B cell (primary cell): ENCODE results near the gene LNPK. TPM values are rescaled to one million over a fixed set of nuclear protein-coding genes. Genes with fewer than 3 reads are reported as not detected.

Experiments used
- ATAC-seq: fragments of 200-7000 bp; cut with Tn5 transposase; one replicate; pipeline ENCODE4 v1.10.0; 2021; ENCODE audit warnings: low read depth, mild to moderate bottlenecking, moderate number of reproducible peaks, moderate library complexity
- CTCF ChIA-PET: fragments of 350-600 bp; sonication (Branson Sonifier 250); formaldehyde crosslinking; loops from one replicate; lab custom pipeline; 2021; ENCODE audit warnings: antibody characterized with exemption, inconsistent platforms; lab: Charles Lee
- POLR2A ChIA-PET: fragments of 350-600 bp; sonication (Branson Sonifier 250); formaldehyde crosslinking; loops from one replicate; lab custom pipeline; 2021; ENCODE audit warnings: antibody characterized with exemption; lab: Charles Lee
- DNase-seq: peaks from one replicate; pipeline ENCODE4 v3.0.0; 2013
- H2AFZ ChIP-seq: 2 replicates; pipeline ENCODE4 v1.6.1; 2012; ENCODE audit warnings: mild to moderate bottlenecking, low read depth, low read length; ENCODE audit not compliant: insufficient read depth, poor library complexity, severe bottlenecking
- H3K27ac ChIP-seq, 2 donors: 1 replicate in 1 of 2; 2 replicates in 1 of 2; pipeline ENCODE4 v1.5.1; 2012 to 2013; ENCODE audit warnings: low read length in 2 of 2, mild to moderate bottlenecking in 2 of 2, moderate library complexity in 1 of 2
- H3K27me3 ChIP-seq, 4 experiments: fragments of 200-600 bp in 1 of 4; sonication (generic) in 1 of 4; replicated peaks in 1 of 4; 1 replicate in 2 of 4; 2 replicates in 2 of 4; pipeline versions ENCODE4 v1.6.1 to v1.7.0; 2013 to 2016; ENCODE audit warnings: low read length in 3 of 4, mild to moderate bottlenecking in 2 of 4, mixed read lengths in 1 of 4, moderate library complexity in 1 of 4; ENCODE audit not compliant: insufficient read depth in 4 of 4, control insufficient read depth in 3 of 4; ENCODE audit errors: control extremely low read depth in 1 of 4
- H3K36me3 ChIP-seq, 2 experiments: replicated peaks in 1 of 2; 1 replicate in 1 of 2; 2 replicates in 1 of 2; pipeline versions ENCODE4 v1.6.1 to v1.7.1; 2013; ENCODE audit warnings: low read length in 1 of 2; ENCODE audit not compliant: insufficient read depth in 2 of 2, control insufficient read depth in 1 of 2; ENCODE audit errors: control extremely low read depth in 1 of 2, extremely low read depth in 1 of 2
- H3K4me1 ChIP-seq, 2 donors: fragments of 200-600 bp in 1 of 2; sonication (generic) in 1 of 2; 1 replicate in 1 of 2; 2 replicates in 1 of 2; pipeline versions ENCODE4 v1.5.1 to v1.6.1; 2013 to 2017; ENCODE audit warnings: low read length in 2 of 2; ENCODE audit not compliant: control insufficient read depth in 2 of 2, insufficient read depth in 2 of 2
- H3K4me2 ChIP-seq: replicated peaks from 2 replicates; pipeline ENCODE3; 2012; ENCODE audit warnings: mild to moderate bottlenecking, low read depth, low read length; ENCODE audit not compliant: poor library complexity, severe bottlenecking
- H3K4me3 ChIP-seq, 5 experiments: fragments of 200-600 bp in 1 of 5; sonication (generic) in 1 of 5; 1 replicate in 3 of 5; 2 replicates in 2 of 5; pipeline versions ENCODE4 v1.5.1 to v1.7.0; 2011 to 2016; ENCODE audit warnings: low read length in 4 of 5, mild to moderate bottlenecking in 4 of 5, low read depth in 2 of 5, control low read depth in 1 of 5, moderate library complexity in 1 of 5; ENCODE audit not compliant: insufficient read depth in 1 of 5; ENCODE audit errors: control extremely low read depth in 1 of 5, extremely low read depth in 1 of 5
- H3K79me2 ChIP-seq: fragments of 200-600 bp; sonication (generic); one replicate; pipeline ENCODE4 v1.6.0; 2016; ENCODE audit warnings: low read length; ENCODE audit not compliant: control insufficient read depth, insufficient read depth
- H3K9ac ChIP-seq: fragments of 200-600 bp; sonication (generic); 2 replicates; pipeline ENCODE4 v1.6.1; 2017; ENCODE audit warnings: mild to moderate bottlenecking, low read length, moderate library complexity
- H3K9me3 ChIP-seq, 3 donors: one replicate each; pipeline versions ENCODE4 v1.6.1 to v1.7.1; 2013; ENCODE audit warnings: low read length in 2 of 3; ENCODE audit not compliant: control insufficient read depth in 2 of 3, insufficient read depth in 1 of 3; ENCODE audit errors: control extremely low read depth in 1 of 3
- H4K20me1 ChIP-seq: 2 replicates; pipeline ENCODE4 v1.6.0; 2012; ENCODE audit warnings: mild to moderate bottlenecking, low read length; ENCODE audit not compliant: insufficient read depth, control insufficient read depth, poor library complexity, severe bottlenecking
- H3K27ac Mint-ChIP-seq: one replicate; pipeline ENCODE4 v1.8.0; 2021; ENCODE audit warnings: mixed read lengths
- H3K27me3 Mint-ChIP-seq: one replicate; pipeline ENCODE4 v1.8.0; 2021; ENCODE audit warnings: mixed read lengths
- H3K4me1 Mint-ChIP-seq: one replicate; pipeline ENCODE4 v1.8.0; 2021; ENCODE audit warnings: mixed read lengths
- H3K4me3 Mint-ChIP-seq: one replicate; pipeline ENCODE4 v1.8.0; 2021; ENCODE audit warnings: mixed read lengths
- H3K9me3 Mint-ChIP-seq: one replicate; pipeline ENCODE4 v1.8.0; 2022; ENCODE audit warnings: mixed read lengths; ENCODE audit not compliant: insufficient read depth
- EZH2 ChIP-seq: IDR thresholded peaks from 2 replicates; pipeline ENCODE4 v1.6.1; 2012; ENCODE audit warnings: borderline replicate concordance, low read depth, mild to moderate bottlenecking, moderate library complexity, low read length; ENCODE audit not compliant: insufficient read depth, poor library complexity, severe bottlenecking
- WGBS: methylation state at CpG from one replicate; pipeline ENCODE4 v1.1.5; 2013; ENCODE audit warnings: missing lambda C conversion rate; ENCODE audit not compliant: insufficient coverage; 5-methylcytosine and 5-hydroxymethylcytosine counted together
- intact Hi-C: fragments of 100-400 bp; cut with micrococcal nuclease; formaldehyde crosslinking; loops from one replicate; pipeline ENCODE4 v1.10.0; 2022
- polyA plus RNA-seq: library from polyadenylated mRNA; depleted of rRNA; stranded (reverse); fragments of >200 nt; gene quantifications from 2 replicates; pipeline ENCODE4 v1.2.3, GENCODE V29; 2012
- total RNA-seq, 2 donors: library from RNA; stranded (reverse); fragments of 120-200 nt in 1 of 2; gene quantifications; 1 replicate in 1 of 2; 2 replicates in 1 of 2; pipeline versions ENCODE4 v1.2.3 to v1.2.4, GENCODE V29; 2013 to 2022
- TF ChIP-seq, protein P1 (sequence below): fragments of 200-600 bp; IDR thresholded peaks from one replicate; pipeline ENCODE4 v1.8.0; 2022; ENCODE audit warnings: antibody characterized with exemption, mild to moderate bottlenecking

Gene LNPK
- total and polyA plus RNA-seq, 2 donors (not counting 1 experiment from before 2014, with no cell fraction given), result 3.2 to 15.9 TPM

DNA sequence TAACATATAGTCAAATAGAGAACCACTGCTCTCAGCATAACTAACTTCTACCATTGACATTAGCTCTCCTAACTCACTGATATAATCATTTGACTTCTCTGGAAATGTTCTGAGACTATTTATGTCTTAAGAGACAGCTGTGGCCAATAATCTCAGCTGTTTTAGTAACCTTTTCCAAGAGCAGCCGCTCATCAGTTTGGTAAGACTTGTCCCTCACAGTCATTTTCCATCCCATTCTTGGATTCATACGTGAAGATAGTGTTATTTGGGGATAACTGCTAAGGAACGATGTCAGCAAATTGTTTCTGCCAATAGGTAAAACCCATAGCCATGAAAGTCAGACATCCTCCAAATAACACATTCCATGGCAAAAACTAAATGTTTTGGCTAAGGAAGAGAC lies 127.8 kb downstream of the LNPK start:
- Histone ChIP-seq H3K36me3 (no peaks in the 10 kb centered on the region), H3K9ac (no peak overlapping the region), H4K20me1 (no peaks in the 10 kb centered on the region), H3K4me2 (no peak overlapping the region), H3K27ac (no peak overlapping the region), H2AFZ (no peak overlapping the region), H3K79me2 (no peaks in the 10 kb centered on the region), H3K27me3 (no peaks in the 10 kb centered on the region), H3K4me1 (no peaks in the 10 kb centered on the region), H3K9me3 (no peaks in the 10 kb centered on the region), H3K4me3 (no peak overlapping the region)
- intact Hi-C loops, result no loop called here
- CTCF ChIA-PET, result no interaction called here
- TF ChIP-seq EZH2, result no peak
- TF ChIP-seq, protein P1, sequence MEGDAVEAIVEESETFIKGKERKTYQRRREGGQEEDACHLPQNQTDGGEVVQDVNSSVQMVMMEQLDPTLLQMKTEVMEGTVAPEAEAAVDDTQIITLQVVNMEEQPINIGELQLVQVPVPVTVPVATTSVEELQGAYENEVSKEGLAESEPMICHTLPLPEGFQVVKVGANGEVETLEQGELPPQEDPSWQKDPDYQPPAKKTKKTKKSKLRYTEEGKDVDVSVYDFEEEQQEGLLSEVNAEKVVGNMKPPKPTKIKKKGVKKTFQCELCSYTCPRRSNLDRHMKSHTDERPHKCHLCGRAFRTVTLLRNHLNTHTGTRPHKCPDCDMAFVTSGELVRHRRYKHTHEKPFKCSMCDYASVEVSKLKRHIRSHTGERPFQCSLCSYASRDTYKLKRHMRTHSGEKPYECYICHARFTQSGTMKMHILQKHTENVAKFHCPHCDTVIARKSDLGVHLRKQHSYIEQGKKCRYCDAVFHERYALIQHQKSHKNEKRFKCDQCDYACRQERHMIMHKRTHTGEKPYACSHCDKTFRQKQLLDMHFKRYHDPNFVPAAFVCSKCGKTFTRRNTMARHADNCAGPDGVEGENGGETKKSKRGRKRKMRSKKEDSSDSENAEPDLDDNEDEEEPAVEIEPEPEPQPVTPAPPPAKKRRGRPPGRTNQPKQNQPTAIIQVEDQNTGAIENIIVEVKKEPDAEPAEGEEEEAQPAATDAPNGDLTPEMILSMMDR, result no peak
- POLR2A ChIA-PET, result no interaction called here
- no peak for DNase-seq
- WGBS, result no CpG with 5 or more reads among the region's 3 CpGs
- no peak overlapping the region for H3K27ac Mint-ChIP-seq
- H3K9me3 Mint-ChIP-seq, result no peaks in the 10 kb centered on the region
- no peaks in the 10 kb centered on the region for H3K4me1 Mint-ChIP-seq
- no peak overlapping the region for H3K4me3 Mint-ChIP-seq
- no peak for ATAC-seq
- H3K27me3 Mint-ChIP-seq, result peaks cover 4% of the 10 kb centered on the region

Other genes starting within 250 kb of the LNPK start
- gene EVX2, start 81.7 kb upstream of the LNPK start, total RNA-seq, result not detected in 2 replicates
- gene EVX2, start 81.7 kb upstream of the LNPK start, polyA plus RNA-seq, result not detected in 2 replicates
- not detected in 2 replicates for gene HOXD13, start 90.5 kb upstream of the LNPK start, total RNA-seq
- gene HOXD13, start 90.5 kb upstream of the LNPK start, polyA plus RNA-seq, result not detected in 2 replicates
- gene HOXD12, start 97.5 kb upstream of the LNPK start, total RNA-seq, result not detected in 2 replicates
- not detected in 2 replicates for gene HOXD12, start 97.5 kb upstream of the LNPK start, polyA plus RNA-seq
- not detected in 2 replicates for gene HOXD11, start 105.0 kb upstream of the LNPK start, total RNA-seq
- gene HOXD11, start 105.0 kb upstream of the LNPK start, polyA plus RNA-seq, result not detected in 2 replicates
- not detected in 2 replicates for gene HOXD10, start 114.5 kb upstream of the LNPK start, total RNA-seq
- gene HOXD10, start 114.5 kb upstream of the LNPK start, polyA plus RNA-seq, result not detected in 2 replicates
- gene HOXD9, start 120.5 kb upstream of the LNPK start, total RNA-seq, result not detected in 2 replicates
- gene HOXD9, start 120.5 kb upstream of the LNPK start, polyA plus RNA-seq, result not detected in 2 replicates
- not detected in 2 replicates for gene HOXD8, start 127.4 kb upstream of the LNPK start, total RNA-seq
- gene HOXD8, start 127.4 kb upstream of the LNPK start, polyA plus RNA-seq, result not detected in 2 replicates
- not detected in 2 replicates for gene HOXD4, start 149.3 kb upstream of the LNPK start, total RNA-seq
- not detected in 2 replicates for gene HOXD4, start 149.3 kb upstream of the LNPK start, polyA plus RNA-seq
- gene HOXD3, start 155.0 kb upstream of the LNPK start, total RNA-seq, result not detected in 2 replicates
- gene HOXD3, start 155.0 kb upstream of the LNPK start, polyA plus RNA-seq, result not detected in 2 replicates
- not detected in 2 replicates for gene HOXD1, start 186.4 kb upstream of the LNPK start, total RNA-seq
- gene HOXD1, start 186.4 kb upstream of the LNPK start, polyA plus RNA-seq, result not detected in 2 replicates